IPS-11a (cell line): ENCODE results near the gene ANKRD13B.

Experiments used
- H3K4me3 ChIP-seq: one replicate; pipeline ENCODE4 v1.5.1; 2013; ENCODE audit warnings: low read depth, low read length, control low read depth

The ANKRD13B gene

DNA sequence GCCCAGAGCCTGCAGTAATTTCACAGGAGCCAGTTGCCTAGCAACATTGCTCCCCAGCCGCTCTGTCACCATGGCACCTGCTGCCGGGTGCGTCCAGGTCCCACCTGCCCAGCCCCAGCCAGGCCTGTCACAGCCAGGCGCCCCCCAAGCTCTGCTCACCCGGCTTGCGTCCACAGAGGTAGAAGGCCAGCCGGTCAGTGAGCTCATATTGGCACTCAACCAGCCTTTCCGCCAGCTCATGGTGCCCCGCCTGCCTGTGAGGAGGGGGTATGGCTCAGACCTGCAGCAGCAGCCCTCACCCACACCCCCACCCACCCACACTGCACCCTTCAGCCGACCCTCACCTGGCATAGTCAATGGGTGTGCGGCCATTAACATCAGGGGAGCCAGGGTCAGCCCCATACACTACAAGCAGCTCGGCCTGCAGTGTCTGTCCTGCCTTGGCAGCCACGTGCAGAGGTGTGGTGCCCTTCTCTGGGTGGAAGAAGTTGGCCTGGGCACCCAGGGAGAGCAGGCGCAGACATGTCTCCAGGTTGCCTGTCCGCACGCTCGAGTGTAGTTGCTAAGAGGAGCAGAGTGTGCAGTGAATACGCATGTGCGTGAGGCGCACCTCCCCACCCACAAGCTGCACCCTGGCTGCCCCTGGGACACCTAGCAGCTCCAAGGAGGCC is 11.2 kb upstream of the ANKRD13B start:
- H3K4me3 ChIP-seq = no peak overlapping the region

GRCh38 chr17:29582254-29582765 is 10.6 kb upstream of the ANKRD13B start:
- no peak overlapping the region for H3K4me3 ChIP-seq

DNA sequence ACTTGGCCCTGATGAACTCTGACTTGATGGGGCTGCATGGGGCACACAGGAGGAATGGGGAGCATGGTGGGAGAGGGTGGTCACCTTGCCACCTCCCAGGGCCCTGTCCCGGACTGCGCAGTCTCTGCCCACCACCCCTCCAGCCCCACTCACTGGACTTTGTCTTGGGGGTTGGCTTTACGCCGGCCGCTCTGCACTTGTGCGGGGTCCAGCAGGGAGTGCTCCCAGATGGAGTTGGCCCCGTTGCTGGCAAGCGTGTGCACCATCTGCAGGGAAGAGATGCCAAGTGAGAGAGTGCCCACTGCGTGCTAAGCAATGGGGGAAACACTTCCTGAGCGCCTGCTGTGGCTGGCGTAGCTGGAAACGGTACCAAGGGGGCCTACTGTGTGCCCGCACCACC is 10.2 kb upstream of the ANKRD13B start:
- H3K4me3 ChIP-seq = no peak overlapping the region

DNA sequence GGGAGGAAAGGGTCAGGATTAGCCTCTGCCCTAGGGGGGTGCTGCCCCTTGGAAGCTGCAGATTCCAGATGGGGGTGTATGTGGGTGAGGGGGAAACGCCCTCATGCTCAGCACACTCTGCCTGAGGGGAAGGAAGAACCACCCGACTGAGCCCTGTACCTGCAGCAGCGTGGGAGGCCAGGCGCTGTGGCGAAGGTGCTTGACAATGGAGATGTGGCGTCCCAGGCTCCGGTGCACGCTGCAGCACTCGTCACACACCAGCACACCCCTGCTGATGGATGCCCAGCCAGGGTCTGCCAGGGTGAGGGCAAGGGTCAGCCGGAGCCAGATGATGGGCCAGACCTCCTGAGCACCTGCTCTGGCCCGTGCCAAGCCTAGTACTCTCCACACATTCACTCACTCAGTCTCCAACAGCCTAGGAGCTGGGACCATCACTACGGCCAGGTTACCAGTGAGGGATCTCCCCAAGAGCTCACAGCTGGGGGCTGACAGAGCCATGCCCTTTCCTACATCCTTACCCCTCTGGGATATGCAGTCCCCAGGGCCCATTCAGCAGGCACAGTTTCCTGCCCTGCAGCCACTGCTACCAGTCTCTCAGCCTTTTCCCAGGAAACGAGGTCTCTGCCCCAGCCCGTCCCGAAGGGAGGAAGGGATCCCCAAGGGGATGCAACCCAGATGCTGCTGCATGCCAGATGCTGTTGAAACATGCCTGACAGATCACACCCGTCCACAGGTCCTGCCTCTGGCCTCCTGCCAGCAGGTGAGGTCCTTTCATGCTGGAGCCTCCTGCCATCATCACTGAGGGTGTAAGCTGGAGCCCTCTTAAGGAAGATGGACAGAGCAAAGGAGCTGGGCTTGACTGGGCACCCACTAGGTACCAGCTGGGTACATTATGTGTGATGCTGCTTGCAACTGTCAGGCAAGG is 9.3 kb upstream of the ANKRD13B start:
- H3K4me3 ChIP-seq = no peak overlapping the region

GRCh38 chr17:29584452-29585079 is 8.4 kb upstream of the ANKRD13B start:
- no peak overlapping the region for H3K4me3 ChIP-seq

GRCh38 chr17:29585080-29585751 is 7.7 kb upstream of the ANKRD13B start:
- no peak overlapping the region for H3K4me3 ChIP-seq

- no peak overlapping the region for H3K4me3 ChIP-seq
Measured at GRCh38 chr17:29586676-29587469, 6.1 kb upstream of the ANKRD13B start.

GRCh38 chr17:29587591-29587990 is 5.3 kb upstream of the ANKRD13B start:
- no peak overlapping the region for H3K4me3 ChIP-seq

DNA sequence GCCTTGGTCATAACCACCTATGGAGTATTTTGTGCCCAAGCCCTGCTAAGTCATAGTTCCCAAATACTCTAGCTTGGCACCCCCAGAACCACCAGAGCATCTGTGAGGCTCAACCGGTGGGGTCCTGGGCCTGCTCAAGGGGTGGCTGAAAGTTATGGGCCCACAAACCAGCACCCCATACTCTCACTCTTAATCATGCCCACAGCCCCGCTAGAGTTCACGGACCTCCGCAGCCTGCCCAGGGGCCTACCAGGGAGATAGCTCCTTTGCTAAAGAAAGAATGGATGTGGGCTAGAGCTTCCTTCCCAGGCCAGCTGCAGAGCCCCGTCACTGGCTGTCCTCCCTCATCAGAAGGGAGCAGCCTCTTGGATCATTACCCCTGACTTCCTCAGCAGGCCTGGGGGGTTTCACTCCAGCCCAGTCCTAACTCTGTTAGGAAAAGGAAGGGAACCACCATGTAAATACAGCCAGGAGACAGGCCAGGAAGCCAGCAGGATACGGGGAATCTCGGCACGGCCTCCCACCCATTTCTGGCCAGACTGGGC is 4.8 kb upstream of the ANKRD13B start:
- H3K4me3 ChIP-seq = peak overlapping the region; percentile 65

DNA sequence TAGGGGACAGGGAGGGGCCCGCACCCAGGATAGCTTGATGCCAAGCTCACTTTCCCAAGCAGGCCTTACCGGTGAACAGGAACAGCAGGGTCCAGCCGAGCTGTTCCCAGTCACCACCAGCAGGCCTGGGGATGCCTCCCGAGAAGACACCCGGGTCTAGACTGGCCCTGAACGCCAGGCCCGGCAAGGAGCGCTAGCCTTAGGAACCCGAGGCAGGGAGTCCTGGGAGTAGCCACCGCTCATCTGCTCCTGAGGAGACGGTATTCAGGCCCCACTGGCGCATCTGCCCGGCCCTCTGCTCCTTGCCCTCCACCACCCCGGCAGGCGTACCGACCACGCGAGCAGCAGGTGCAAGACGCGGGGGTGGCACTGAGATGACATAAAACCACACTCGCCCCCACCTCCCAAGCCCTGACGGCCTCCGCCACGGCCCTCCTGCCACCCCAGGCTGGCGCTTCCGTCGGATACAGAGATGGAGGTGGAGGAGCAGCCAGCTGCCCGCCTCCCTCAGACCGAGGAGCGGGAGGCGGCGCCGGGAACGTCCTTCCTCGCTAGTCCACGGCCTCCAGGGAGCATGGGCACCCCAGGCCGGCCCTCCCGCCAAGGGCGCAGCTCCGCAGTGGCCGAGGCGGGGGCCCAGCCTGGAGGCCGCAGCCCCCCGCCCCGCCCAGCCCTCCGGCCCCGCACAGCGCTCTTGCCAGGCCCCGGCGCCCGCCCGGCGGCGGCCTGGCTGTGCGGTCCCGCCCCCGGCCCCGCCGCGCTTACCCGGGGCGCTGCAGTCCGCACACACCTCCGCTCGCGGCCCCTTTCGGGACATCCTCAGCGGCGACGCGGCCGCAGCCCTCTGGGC is 4.1 kb upstream of the ANKRD13B start:
- peak overlapping the region; percentile 65 for H3K4me3 ChIP-seq

GRCh38 chr17:29589524-29590410 is 3.2 kb upstream of the ANKRD13B start, which contains the start of gene GIT1:
Gene GIT1 (minus strand): TSS chr17:29589648. CDS start chr17:29589378, 270 bp downstream.
- peak within 1 kb of the TSS; percentile 65 for H3K4me3 ChIP-seq

- peak overlapping the region; percentile 67 for H3K4me3 ChIP-seq
Measured at GRCh38 chr17:29590411-29591145, 2.4 kb upstream of the ANKRD13B start.

DNA sequence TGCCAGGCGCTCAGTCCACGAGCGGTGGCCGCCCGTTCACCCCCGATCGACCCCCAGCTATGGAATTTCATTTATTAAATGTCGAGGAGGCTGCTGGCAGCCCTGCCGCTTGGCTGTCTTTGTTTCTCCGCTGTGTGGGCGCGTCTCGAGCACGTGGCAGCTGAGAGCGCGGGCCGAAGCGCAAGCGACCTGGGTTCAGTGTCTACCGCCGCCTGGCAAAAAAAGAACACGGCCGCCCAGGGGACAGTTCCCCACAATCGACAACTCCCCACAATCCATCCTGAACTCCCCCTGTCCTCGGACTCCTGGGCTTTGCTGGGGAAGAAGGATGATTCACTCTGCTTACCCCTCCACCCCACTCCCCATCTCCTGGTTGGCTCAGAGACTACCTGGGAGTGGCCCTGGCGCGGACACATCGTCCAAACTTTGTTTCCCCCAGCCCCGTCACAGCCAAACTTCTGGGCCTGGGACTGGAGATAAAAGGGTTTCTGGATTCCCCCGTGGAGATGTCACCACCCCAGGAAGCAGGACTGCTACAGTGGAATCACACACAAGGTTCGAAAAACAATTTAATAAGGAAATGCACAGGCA is 1.7 kb upstream of the ANKRD13B start:
- H3K4me3 ChIP-seq = peak overlapping the region; percentile 67

DNA sequence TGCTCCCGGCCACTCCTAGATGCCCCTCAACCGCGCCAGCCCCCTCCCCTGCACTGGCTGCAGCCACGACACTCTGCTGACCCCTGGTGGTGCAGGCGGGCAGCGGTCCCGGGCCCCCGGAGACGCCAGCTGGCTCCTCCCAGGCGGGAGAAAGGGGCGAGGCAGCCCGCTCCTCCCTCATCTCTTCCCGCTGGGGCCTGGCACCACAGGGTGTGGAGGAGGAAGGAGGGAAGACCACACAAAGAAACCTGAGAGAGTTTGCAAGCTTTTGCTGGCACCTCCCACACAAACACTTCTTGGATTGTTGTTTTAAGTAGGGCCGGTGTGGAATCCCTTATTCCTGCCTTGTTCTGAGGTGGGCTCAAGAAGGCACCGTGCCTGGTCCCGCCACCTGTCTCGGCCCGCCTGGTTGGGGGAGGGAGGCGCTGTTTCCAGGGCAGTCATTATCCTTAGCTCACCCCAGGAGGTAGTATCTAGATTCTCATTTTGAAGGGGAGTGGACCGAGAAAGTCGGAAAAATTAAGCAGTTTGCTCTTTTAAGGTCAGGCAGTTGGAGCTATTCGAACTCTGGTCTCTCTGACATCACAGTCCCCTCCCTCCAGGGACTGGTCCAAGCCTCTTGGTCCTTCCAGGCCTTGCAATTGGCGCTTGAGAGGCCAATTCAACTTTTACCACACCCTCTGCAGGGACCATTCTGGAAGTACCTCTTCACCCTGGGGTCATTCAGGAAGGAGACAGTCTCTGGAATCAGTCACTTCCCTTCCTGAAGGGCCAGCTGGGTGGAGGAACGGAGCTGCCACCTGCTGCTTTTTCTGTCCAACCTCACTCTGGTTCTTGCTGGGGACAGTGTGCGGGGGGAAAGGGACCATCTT is 959 bp upstream of the ANKRD13B start:
- peak overlapping the region; percentile 67 for H3K4me3 ChIP-seq

- H3K4me3 ChIP-seq = peak overlapping the region; percentile 57
Measured at GRCh38 chr17:29593591-29594518, 923 bp downstream of the ANKRD13B start.
